Fibroblast of villous mesenchyme (primary cell): ENCODE results near the gene ALK. TPM values are rescaled to one million over a fixed set of nuclear protein-coding genes. Genes with fewer than 3 reads are reported as not detected.
A peak's percentile ranks its signal among the peaks of the same experiment; 100 is the strongest.

Experiments
- DNase-seq: peaks from one replicate; pipeline ENCODE4 v3.0.0-alpha.2; 2010; ENCODE audit warnings: low read depth
- H3K4me3 ChIP-seq: 2 replicates; pipeline ENCODE4 v1.5.1; 2011; ENCODE audit warnings: low read depth, mild to moderate bottlenecking, low read length
- total RNA-seq: library from RNA; depleted of rRNA; stranded (reverse); fragments of >200 nt; gene quantifications from 2 replicates; pipeline ENCODE4 v1.2.3, GENCODE V29; 2012
- TF ChIP-seq, protein P1 (sequence below): IDR thresholded peaks from 2 replicates; pipeline ENCODE4 v1.5.1; 2012; ENCODE audit warnings: low read depth, mild to moderate bottlenecking, low read length; ENCODE audit not compliant: insufficient read depth

Gene ALK
- total RNA-seq, 1 donor = not detected

DNA sequence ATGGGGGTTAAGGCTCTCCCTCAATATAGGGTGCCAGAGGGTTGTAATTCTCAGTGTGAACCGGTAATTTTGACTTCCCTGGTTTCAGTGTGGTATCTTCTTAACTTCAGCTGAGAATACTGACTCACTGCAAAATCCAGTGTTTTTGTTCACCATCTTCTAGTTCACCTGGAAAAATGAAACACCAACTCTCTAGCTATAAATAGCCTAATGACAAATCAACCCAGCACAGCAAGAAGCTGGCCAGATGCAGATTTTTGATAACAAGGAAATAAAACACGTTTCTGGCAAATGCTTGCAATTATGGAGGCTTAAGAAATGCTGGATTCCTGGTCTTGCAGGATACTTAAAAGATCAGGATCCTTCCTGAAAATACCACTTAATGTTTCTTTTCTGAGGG is 613.9 kb downstream of the ALK start:
- TF ChIP-seq, protein P1, sequence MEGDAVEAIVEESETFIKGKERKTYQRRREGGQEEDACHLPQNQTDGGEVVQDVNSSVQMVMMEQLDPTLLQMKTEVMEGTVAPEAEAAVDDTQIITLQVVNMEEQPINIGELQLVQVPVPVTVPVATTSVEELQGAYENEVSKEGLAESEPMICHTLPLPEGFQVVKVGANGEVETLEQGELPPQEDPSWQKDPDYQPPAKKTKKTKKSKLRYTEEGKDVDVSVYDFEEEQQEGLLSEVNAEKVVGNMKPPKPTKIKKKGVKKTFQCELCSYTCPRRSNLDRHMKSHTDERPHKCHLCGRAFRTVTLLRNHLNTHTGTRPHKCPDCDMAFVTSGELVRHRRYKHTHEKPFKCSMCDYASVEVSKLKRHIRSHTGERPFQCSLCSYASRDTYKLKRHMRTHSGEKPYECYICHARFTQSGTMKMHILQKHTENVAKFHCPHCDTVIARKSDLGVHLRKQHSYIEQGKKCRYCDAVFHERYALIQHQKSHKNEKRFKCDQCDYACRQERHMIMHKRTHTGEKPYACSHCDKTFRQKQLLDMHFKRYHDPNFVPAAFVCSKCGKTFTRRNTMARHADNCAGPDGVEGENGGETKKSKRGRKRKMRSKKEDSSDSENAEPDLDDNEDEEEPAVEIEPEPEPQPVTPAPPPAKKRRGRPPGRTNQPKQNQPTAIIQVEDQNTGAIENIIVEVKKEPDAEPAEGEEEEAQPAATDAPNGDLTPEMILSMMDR = no peak
- no peak overlapping the region for H3K4me3 ChIP-seq
- DNase-seq = no peak

DNA sequence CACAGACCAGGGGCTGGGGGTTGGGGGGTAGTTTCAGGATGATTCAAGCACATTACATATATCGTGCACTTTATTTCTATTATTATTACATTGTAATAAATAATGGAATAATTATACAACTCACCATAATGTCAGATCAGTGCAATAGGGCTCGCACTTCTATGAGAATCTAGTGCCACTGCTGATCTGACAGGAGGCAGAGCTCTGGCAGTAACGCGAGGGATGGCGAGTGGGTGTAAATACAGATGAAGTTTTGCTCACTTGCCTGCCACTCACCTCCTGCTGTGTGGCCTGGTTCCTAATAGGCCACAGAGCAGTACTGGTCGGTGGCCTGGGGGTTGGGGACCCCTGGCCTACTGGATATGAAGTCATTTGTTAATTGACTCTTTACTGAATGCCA is 615.6 kb downstream of the ALK start:
- DNase-seq = no peak
- TF ChIP-seq, protein P1 = no peak
- H3K4me3 ChIP-seq = no peak overlapping the region

DNA sequence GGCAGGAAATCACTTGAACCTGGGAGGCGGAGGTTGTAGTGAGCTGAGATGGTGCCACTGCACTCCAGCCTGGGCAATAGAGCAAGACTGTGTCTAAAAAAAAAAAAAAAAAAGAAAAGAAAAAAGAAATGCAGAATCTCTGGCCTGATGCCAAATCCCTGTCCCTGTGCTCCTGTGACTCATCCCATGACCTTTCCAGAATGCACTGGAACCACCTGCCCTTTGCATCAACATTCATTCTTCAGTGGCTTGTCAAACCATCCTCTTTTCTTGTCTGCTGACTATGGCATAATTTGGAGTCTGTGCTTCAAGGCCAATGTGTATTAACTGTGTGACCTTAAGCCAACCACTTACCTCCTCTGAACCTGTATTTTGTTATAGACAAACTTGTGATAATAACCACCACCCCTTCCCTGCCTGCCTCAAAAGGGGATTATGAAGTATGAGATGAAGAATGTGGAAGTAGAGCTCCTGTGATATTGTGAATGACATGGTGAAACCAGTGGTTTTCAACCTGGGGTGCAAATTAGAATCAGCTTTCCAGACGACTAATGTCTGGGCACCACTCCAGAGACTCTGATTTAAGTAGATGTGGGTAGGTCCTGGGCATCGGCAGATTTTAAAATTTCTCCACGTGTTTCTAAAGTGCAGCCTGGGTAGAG is 616.9 kb downstream of the ALK start:
- TF ChIP-seq, protein P1 = no peak
- no peak for DNase-seq
- no peak overlapping the region for H3K4me3 ChIP-seq

DNA sequence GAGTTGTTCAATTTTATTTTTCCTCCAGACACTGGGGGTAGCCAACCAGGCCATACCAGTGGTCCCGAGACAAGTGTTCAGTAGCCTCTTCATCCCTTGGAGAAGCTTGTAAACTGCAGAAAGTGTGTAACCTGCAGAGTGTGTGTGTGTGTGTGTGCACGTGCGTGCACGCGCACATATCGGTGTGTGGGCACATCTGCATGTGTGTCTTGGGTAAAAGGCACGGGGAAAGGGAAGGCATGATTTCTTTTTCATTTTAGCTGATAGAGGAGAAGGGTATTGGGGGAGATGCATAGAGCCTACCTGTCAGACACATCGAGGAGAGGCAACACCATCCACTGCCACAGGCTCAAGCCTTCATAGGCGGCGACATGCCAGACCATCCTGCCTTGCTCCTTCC is 624.8 kb downstream of the ALK start:
- no peak for DNase-seq

DNA sequence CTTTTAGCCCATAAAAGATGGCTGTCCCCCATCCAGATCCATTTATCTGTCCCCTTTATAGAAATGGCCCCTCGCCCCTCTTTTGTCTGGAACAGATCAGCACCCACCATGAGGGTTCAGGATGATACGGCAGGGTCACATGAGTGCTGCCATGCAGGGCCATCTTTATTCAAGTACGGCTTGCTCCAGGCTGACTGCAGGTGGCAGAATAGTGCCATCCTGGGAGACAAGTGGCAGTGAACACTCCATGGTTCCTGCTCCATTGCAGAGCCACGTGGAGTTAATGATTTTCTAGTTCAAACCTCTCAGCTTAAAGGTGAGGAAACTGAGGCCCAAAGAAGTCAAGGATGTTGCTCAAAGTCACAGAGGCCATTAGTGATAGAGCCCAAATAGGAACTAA is 625.5 kb downstream of the ALK start:
- H3K4me3 ChIP-seq = no peak overlapping the region
- DNase-seq = no peak
- TF ChIP-seq, protein P1 = peak; percentile 17

More for the DNA sequence above, 624.8 kb downstream of the ALK start:
- no peak overlapping the region for H3K4me3 ChIP-seq
- TF ChIP-seq, protein P1 = no peak

DNA sequence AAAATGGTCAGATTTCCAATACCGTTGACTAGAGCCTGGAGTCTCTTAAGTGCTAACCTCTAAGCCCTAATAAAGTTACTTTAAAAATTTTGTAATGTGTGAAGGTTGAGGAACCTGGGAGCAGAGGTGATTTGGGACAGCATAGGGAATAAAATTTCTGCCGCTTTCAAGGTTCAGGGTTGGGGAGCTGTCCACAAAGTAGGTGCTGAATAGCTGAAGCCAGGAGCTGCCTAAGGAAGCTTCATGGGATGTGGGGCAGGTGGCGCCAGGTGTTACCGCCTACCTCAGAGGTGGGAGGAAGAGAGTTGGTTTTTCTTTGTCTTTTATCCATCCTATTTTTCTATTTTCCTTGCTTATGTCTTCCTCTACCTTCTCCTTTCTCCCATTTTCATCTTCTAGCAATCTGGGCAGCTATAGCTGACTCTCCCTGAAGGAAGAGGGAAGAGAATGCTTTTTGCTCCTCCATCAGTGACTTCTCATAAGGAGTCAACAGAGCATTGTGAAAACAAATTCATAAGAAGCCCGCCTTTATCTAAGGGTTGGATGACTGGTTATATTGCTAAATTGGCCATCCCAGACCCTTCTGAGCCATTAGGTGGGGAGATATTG is 627.5 kb downstream of the ALK start:
- H3K4me3 ChIP-seq = no peak overlapping the region
- DNase-seq = peak; percentile 37
- TF ChIP-seq, protein P1 = no peak
